ENCODE measurements around the gene RCOR1. TPM values are rescaled to one million over a fixed set of nuclear protein-coding genes. Genes with fewer than 3 reads are reported as not detected.

RCOR1 gene
- total and polyA plus RNA-seq, 12 donors, result 3.1 to 16.9 (median 12.5) TPM

- no peaks in the 10 kb centered on the region for H3K36me3 ChIP-seq
- no peak overlapping the region for H3K4me3 ChIP-seq
- intact Hi-C loops (cut with DNase I), result no loop called here
- TF ChIP-seq CTCF (IDR thresholded peaks at IDR 0.05), result no peak
- H3K27ac ChIP-seq, result no peak overlapping the region
- peaks cover 0 to 2% (median 0%) of the 10 kb centered on the region in 9 donors for H3K4me1 ChIP-seq
- DNase-seq (no peak), ATAC-seq (peak in 3 of 8 donors; percentile 4 to 28 (median 13))
- no peaks in the 10 kb centered on the region for H3K9me3 ChIP-seq
- 65 to 66% methylated on average over 24 of the region's 24 CpGs for WGBS, 2 donors
- H3K27me3 ChIP-seq, result no peaks in the 10 kb centered on the region
These were observed 7.3 kb upstream of the RCOR1 start for GRCh38 chr14:102584871-102585869.

GRCh38 chr14:102586420-102587104 is 5.9 kb upstream of the RCOR1 start:
- intact Hi-C loops (cut with DNase I), result no loop called here
- DNase-seq (no peak), ATAC-seq (no peak)
- Histone ChIP-seq H3K4me1 (peaks cover 0 to 14% (median 8%) of the 10 kb centered on the region in 9 donors), H3K27ac (no peak overlapping the region), H3K27me3 (no peaks in the 10 kb centered on the region), H3K4me3 (no peak overlapping the region), H3K36me3 (no peaks in the 10 kb centered on the region), H3K9me3 (no peaks in the 10 kb centered on the region)
- no peak for TF ChIP-seq CTCF (IDR thresholded peaks at IDR 0.05)
- 88% methylated on average over 5 of the region's 5 CpGs for WGBS, 2 donors

GRCh38 chr14:102588821-102589220 is 3.6 kb upstream of the RCOR1 start:
- H3K27ac ChIP-seq, result no peak overlapping the region
- no peak overlapping the region for H3K4me3 ChIP-seq
- no peaks in the 10 kb centered on the region for H3K9me3 ChIP-seq
- H3K27me3 ChIP-seq, result no peaks in the 10 kb centered on the region
- ATAC-seq (no peak), DNase-seq (no peak)
- WGBS, 2 donors, result 62 to 73% methylated on average over 3 of the region's 3 CpGs
- TF ChIP-seq CTCF (IDR thresholded peaks at IDR 0.05), result no peak
- no peaks in the 10 kb centered on the region for H3K36me3 ChIP-seq
- intact Hi-C loops (cut with DNase I), result no loop called here
- peaks cover 0 to 19% (median 13%) of the 10 kb centered on the region in 9 donors for H3K4me1 ChIP-seq

DNA sequence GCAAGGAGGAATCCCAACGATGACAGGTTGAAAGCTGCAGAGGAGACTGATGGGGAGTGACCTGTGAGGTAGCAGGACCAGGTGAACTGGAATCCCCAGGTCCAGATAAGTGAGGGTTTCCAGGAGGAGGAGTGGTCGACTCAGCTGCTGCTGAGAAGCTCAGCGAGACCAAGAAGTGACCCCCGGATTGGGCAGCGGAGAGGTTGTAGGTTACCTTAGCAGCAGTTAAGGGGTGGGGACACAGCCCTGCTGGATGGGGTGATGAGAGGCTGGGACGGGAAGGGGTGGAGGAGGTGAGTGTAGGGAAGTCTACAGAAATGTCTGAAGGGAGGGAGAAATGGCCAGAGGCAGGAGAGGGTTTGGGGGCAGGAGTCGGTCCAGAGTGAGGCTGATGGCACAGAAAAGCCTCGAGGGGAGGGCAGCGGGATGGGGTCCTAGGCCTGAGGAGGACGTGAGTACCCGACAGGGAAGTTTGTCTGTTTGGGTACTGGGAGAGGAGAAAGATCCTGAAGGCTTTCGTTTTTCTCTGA is 2.6 kb upstream of the RCOR1 start:
- H3K4me3 ChIP-seq, result no peak overlapping the region
- no peak for ATAC-seq
- peaks cover 0 to 29% (median 23%) of the 10 kb centered on the region in 9 donors for H3K4me1 ChIP-seq
- H3K27me3 ChIP-seq, result no peaks in the 10 kb centered on the region
- H3K27ac ChIP-seq, result no peak overlapping the region
- TF ChIP-seq CTCF (IDR thresholded peaks at IDR 0.05), result no peak
- H3K36me3 ChIP-seq, result no peaks in the 10 kb centered on the region
- 69 to 73% methylated on average over 12 of the region's 12 CpGs for WGBS, 2 donors
- no peak for DNase-seq
- intact Hi-C loops (cut with DNase I), result loop anchor here in 5 of 10 donors (2.0 to 10.0 kb wide), 6 partner anchors 63 to 465 kb away; partner anchors contain the start of gene CDC42BPB (in 1 of the 5)
- H3K9me3 ChIP-seq, result no peaks in the 10 kb centered on the region

All from heart right ventricle (tissue), 16 donors.